Fibroblast of upper back skin (primary cell): ENCODE results near the gene LIMS2.

Source experiments
- DNase-seq: peaks from one replicate; pipeline ENCODE4 v3.0.0-alpha.2; 2013

LIMS2 gene

GRCh38 chr2:127673291-127674069 lies 1.9 kb downstream of the LIMS2 start:
- DNase-seq: no peak

GRCh38 chr2:127672341-127673224 lies 2.7 kb downstream of the LIMS2 start:
- DNase-seq: no peak

GRCh38 chr2:127671557-127672302 lies 3.6 kb downstream of the LIMS2 start:
- DNase-seq: no peak

GRCh38 chr2:127670957-127671290 lies 4.4 kb downstream of the LIMS2 start:
- no peak for DNase-seq

GRCh38 chr2:127670055-127670956 lies 5.0 kb downstream of the LIMS2 start:
- no peak for DNase-seq

- no peak for DNase-seq
These were observed 6.3 kb downstream of the LIMS2 start for GRCh38 chr2:127669056-127669455.

- DNase-seq: no peak
These were observed 9.9 kb downstream of the LIMS2 start for GRCh38 chr2:127665267-127665893.

DNA sequence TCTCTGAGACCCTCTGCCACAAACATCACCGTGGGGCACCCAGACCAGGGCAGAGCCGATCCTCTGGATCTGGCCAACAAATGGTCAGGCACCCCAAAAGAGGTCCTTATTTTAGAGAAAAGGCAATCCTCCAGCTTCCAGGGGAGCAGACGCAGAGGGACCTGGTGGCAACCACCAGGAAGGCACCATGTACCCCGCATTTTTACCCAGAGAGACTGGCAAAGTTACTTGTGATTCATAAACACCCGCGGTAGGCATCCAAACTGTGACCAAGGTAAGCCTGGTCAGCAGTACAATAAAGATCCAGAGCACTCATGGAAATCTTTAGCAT lies 10.5 kb downstream of the LIMS2 start:
- DNase-seq: no peak

DNA sequence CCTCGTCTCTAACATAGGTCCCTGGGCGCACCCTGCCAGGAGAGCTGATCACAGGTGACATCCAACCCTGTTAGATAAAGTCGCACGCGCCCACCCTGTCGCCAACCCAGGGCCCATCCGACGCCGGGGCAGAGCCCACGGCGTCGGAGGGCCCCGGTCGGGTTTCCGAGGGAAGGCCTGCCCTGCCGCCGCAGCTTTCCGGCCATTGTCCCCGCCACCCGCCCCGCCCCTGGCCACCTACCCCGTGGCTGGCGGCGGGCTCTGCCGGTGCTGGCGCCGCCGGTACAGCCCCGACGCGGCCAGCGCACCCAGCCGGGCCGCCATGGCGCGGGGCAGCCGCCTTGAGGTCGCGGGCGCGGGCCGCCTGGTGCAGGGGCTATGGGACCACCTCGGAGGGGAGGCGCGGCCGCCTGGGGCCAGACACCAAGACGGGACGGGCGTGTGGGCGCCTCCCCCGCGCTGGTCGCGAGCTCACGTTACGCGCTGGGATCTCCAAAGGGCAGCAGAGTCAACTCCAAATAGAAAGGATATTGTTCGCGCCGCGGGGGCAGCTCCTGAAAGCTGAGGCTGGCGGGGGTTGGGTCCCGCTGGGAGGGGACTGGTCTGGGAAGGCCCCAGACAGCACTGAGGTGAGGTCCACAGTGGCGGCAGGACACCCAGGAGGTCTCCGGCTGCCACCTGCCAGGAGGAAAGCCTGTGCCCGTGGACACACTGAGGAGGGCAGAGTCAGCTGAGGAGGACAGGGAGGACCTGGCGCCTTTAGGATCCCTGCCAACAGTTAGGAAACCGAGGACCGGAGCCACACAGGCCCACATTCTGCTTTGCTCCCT lies 11.1 kb downstream of the LIMS2 start:
- DNase-seq: no peak

GRCh38 chr2:127663566-127664064 lies 11.7 kb downstream of the LIMS2 start:
- DNase-seq: no peak

DNA sequence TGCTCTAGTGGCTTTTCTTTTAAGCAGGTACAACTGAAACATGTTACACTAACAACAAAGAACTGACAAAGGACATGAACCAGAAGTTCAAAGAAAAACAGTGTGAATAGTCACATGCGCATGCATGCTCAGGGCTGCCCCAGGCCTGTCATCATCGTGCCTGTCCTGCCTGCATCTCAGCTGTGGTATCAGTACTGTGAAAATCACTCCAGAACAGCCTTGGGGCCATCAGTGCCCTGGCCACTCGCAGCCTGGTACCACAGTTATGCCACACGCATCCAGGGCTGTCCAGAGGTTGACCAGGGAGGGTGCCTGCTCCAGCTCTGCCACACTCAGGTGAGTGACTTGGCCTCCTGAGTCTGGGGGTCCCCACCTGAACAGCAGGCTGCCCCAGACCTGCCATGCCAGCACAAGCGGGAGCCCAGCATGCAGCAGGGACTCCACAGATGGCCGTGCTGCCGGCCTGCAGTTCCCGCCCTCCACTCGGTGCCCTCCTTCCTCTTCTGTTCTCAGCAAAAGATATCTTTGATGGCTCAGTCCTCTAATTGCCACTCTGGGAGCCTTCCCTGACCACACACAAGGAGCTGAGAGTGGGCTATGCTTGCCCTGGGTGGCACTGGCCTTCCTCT lies 12.3 kb downstream of the LIMS2 start:
- DNase-seq: no peak

GRCh38 chr2:127661949-127662510 lies 13.3 kb downstream of the LIMS2 start:
- DNase-seq: no peak

- peak; percentile 23 for DNase-seq
These were observed 14.2 kb downstream of the LIMS2 start for GRCh38 chr2:127661072-127661649.

GRCh38 chr2:127660291-127660578 lies 15.1 kb downstream of the LIMS2 start:
- DNase-seq: no peak

- no peak for DNase-seq
These were observed 15.7 kb downstream of the LIMS2 start for GRCh38 chr2:127659408-127660290.

DNA sequence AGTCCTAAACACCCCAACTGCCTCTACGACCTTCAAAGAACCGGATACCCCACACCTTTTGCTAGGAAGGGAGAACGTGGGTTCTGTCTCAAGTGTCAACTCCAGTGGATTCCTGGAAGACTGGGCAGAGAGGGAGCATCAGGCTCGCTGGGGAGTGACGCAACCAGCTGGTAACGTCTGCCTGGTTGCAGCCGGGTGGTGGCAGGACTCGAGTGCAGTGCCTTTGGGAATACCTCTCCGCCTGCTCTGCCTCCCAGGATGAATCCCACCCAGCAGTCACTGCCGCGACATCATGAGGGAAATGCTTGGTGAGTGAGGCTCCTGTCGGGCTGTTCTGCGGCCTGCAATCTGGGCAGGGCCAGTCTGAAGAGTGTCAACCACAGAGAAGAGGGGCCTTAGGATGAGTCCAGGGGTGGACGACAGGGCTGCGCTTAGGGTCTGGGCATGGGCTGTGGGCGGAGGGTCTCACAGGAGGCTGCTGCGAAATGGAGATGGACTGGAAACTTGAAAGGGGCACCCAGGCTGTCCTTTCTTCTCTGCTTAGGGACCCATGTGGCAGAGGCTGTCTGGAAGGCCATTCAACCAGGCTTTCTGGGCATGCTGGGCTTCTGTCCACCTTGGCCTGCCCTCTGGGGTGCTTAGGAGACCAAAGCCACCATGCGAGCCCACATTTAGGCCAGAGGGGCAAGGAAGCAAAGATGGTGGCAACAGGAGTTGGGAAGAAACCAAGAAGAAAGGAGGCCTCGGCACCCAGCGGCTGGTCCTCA lies 16.5 kb downstream of the LIMS2 start:
- no peak for DNase-seq

DNA sequence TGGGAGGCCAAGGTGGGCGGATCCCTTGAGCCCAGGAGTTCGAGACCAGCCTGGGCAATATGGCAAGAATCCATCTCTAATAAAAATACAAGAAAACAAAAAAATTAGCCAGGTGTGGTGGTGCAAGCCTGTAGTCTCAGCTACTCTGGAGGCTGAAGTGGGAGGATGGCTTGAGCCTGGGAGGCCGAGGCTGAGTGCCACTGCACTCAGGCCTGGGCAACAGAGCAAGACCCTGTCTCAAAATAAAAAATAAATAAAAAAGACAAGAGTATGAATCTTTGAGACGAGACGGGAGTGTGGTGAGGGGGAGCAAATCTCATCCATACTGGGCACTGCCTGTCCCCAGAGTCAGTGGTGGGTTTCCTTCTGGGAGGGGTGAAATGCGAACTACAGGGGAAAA lies 17.2 kb downstream of the LIMS2 start:
- DNase-seq: no peak

DNA sequence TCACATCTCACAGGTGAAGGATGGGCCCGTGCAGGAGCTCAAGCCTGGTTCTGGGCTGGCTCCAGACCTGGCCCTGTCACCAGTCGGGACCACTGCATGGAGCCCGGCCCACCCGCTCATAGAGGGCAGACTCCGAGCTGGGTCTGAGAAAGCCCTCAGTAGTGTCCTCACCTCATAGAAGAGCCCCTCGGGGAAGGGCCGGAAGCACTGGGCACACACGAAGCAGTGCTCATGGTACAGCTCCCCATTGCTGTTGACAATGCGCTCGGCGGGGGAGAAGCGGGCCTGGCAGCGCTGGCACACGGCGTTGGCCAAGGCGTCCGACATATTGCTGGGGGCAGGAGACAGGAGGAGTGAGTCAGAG lies 18.1 kb downstream of the LIMS2 start:
- DNase-seq: no peak
